Liver (tissue), 9 donors: ENCODE data around the gene ACO2. TPM values are rescaled to one million over a fixed set of nuclear protein-coding genes. Genes with fewer than 3 reads are reported as not detected.
A peak's percentile ranks its signal among the peaks of the same experiment; 100 is the strongest.

Experiments used
- DNase-seq: peaks from one replicate; pipeline ENCODE4 v3.0.0-alpha.2; 2017; ENCODE audit warnings: low spot score
- H3K27ac ChIP-seq, 2 donors: one replicate each; pipeline ENCODE4 v1.7.0; 2013; ENCODE audit warnings: inconsistent platforms in 2 of 2, low read length in 2 of 2, control low read depth in 1 of 2, low read depth in 1 of 2, mild to moderate bottlenecking in 1 of 2
- H3K27me3 ChIP-seq, 4 donors: one replicate each; pipeline versions ENCODE4 v1.6.1 to v1.7.0; 2013; ENCODE audit warnings: low read length in 3 of 4, inconsistent platforms in 1 of 4, mild to moderate bottlenecking in 1 of 4, moderate library complexity in 1 of 4; ENCODE audit not compliant: control insufficient read depth in 4 of 4, insufficient read depth in 4 of 4
- H3K36me3 ChIP-seq, 4 donors: one replicate each; pipeline versions ENCODE4 v1.6.1 to v1.7.0; 2013; ENCODE audit warnings: low read length in 3 of 4, mild to moderate bottlenecking in 3 of 4, low read depth in 1 of 4, moderate library complexity in 1 of 4; ENCODE audit not compliant: control insufficient read depth in 4 of 4, insufficient read depth in 3 of 4
- H3K4me1 ChIP-seq, 4 donors: one replicate each; pipeline versions ENCODE4 v1.6.1 to v1.7.0; 2013; ENCODE audit warnings: low read length in 3 of 4, mild to moderate bottlenecking in 3 of 4, moderate library complexity in 1 of 4; ENCODE audit not compliant: control insufficient read depth in 4 of 4, insufficient read depth in 4 of 4
- H3K4me3 ChIP-seq, 3 donors: one replicate each; pipeline versions ENCODE4 v1.6.1 to v1.7.0; 2013; ENCODE audit warnings: low read length in 3 of 3, control low read depth in 1 of 3, low read depth in 1 of 3, mild to moderate bottlenecking in 1 of 3
- H3K9ac ChIP-seq, 2 donors: one replicate each; pipeline ENCODE4 v1.7.0; 2013; ENCODE audit warnings: low read length in 2 of 2, mild to moderate bottlenecking in 2 of 2, moderate library complexity in 2 of 2, control low read depth in 1 of 2, low read depth in 1 of 2
- H3K9me3 ChIP-seq, 4 donors: one replicate each; pipeline versions ENCODE4 v1.6.1 to v1.7.0; 2013; ENCODE audit warnings: low read length in 3 of 4; ENCODE audit not compliant: control insufficient read depth in 4 of 4
- ATF3 ChIP-seq: IDR thresholded peaks from 2 replicates; pipeline ENCODE4 v1.6.1; 2016; ENCODE audit warnings: antibody characterized with exemption
- CTCF ChIP-seq: fragments of 150-350 bp; IDR thresholded peaks from 2 replicates; pipeline ENCODE4 v1.5.1; 2017; ENCODE audit warnings: improper control_type of control experiment, low read depth, low read length; ENCODE audit not compliant: missing input control
- FOXA1 ChIP-seq: IDR thresholded peaks from 2 replicates; pipeline ENCODE4 v1.6.1; 2016; ENCODE audit warnings: antibody characterized with exemption
- FOXA2 ChIP-seq: IDR thresholded peaks from 2 replicates; pipeline ENCODE4 v1.6.1; 2016; ENCODE audit warnings: antibody characterized with exemption
- HNF4G ChIP-seq: IDR thresholded peaks from 2 replicates; pipeline ENCODE4 v1.6.1; 2016; ENCODE audit warnings: antibody characterized with exemption
- MAX ChIP-seq: IDR thresholded peaks from 2 replicates; pipeline ENCODE4 v1.6.1; 2016; ENCODE audit warnings: antibody characterized with exemption
- NR2F2 ChIP-seq: IDR thresholded peaks from 2 replicates; pipeline ENCODE4 v1.6.1; 2016; ENCODE audit warnings: antibody characterized with exemption
- RAD21 ChIP-seq, 2 donors: IDR thresholded peaks; 2 replicates each; pipeline ENCODE4 v1.6.1; 2016; ENCODE audit warnings: antibody characterized with exemption in 2 of 2, mild to moderate bottlenecking in 2 of 2
- REST ChIP-seq: IDR thresholded peaks from 2 replicates; pipeline ENCODE4 v1.6.1; 2016; ENCODE audit warnings: antibody characterized with exemption, mild to moderate bottlenecking
- RXRA ChIP-seq, 2 donors: IDR thresholded peaks; 2 replicates each; pipeline ENCODE4 v1.6.1; 2017 to 2018; ENCODE audit warnings: antibody characterized with exemption in 2 of 2, mild to moderate bottlenecking in 1 of 2
- TAF1 ChIP-seq: conservative IDR thresholded peaks from 2 replicates; pipeline ENCODE4 v1.6.1; 2016; ENCODE audit warnings: antibody characterized with exemption, mild to moderate bottlenecking
- YY1 ChIP-seq: IDR thresholded peaks from 2 replicates; pipeline ENCODE4 v1.6.1; 2016; ENCODE audit warnings: antibody characterized with exemption, mild to moderate bottlenecking
- ZBTB33 ChIP-seq: IDR thresholded peaks from 2 replicates; pipeline ENCODE4 v1.6.1; 2016; ENCODE audit warnings: antibody characterized with exemption
- WGBS: extraction: QIAGEN DNeasy Blood & Tissue Kit; methylation state at CpG from one replicate; pipeline ENCODE4 v1.1.7; 2013; 5-methylcytosine and 5-hydroxymethylcytosine counted together
- polyA plus RNA-seq, 2 donors: library from polyadenylated mRNA; stranded (reverse) in 1 of 2; unstranded in 1 of 2; fragments of 200-250 nt in 1 of 2; fragments of >200 nt in 1 of 2; fragmentation: Nextera tagmentation in 1 of 2; extraction: Ambion mirVana in 1 of 2; gene quantifications; one replicate each; pipeline versions ENCODE4 v1.2.1 to v1.2.3, GENCODE V29; 2013 to 2015
- total RNA-seq, 2 donors: library from RNA; depleted of rRNA; stranded (reverse); fragments of >200 nt; gene quantifications; one replicate each; pipeline ENCODE4 v1.2.3, GENCODE V29; 2014
- donor health status: healthy.
- donor health status: healthy.
- donor health status: healthy.
- donor health status: healthy.
- donor health status: healthy.

ACO2 gene
- total and polyA plus RNA-seq, 4 donors: 45.3 to 76.1 (median 68.9) TPM

GRCh38 chr22:41461901-41462300 lies 7.0 kb upstream of the ACO2 start:
- Histone ChIP-seq H3K4me1 (peaks cover 0 to 4% (median 2%) of the 10 kb centered on the region in 4 donors), H3K9ac (no peak overlapping the region), H3K36me3 (peaks cover 22 to 48% (median 42%) of the 10 kb centered on the region in 4 donors), H3K9me3 (no peaks in the 10 kb centered on the region), H3K4me3 (no peak overlapping the region), H3K27ac (no peak overlapping the region), H3K27me3 (no peaks in the 10 kb centered on the region)
- no peak for DNase-seq
- TF ChIP-seq HNF4G (no peak), NR2F2 (no peak), FOXA1 (no peak), CTCF (no peak), MAX (no peak), ZBTB33 (no peak), YY1 (no peak)
- WGBS: 96% methylated on average over 4 of the region's 4 CpGs

GRCh38 chr22:41469218-41469851 lies 418 bp downstream of the ACO2 start:
- H3K9me3 ChIP-seq: no peaks in the 10 kb centered on the region
- DNase-seq: no peak
- TF ChIP-seq YY1 (peak; percentile 93), NR2F2 (no peak), ATF3 (no peak), FOXA2 (peak; percentile 11)
- H3K27ac ChIP-seq: peak overlapping the region; percentile 87 to 97
- peaks cover 0 to 50% (median 46%) of the 10 kb centered on the region in 4 donors for H3K4me1 ChIP-seq
- peak overlapping the region; percentile 71 to 98 (median 96) for H3K4me3 ChIP-seq
- H3K9ac ChIP-seq: peak overlapping the region; percentile 68 to 86
- H3K27me3 ChIP-seq: no peaks in the 10 kb centered on the region
- peaks cover 12 to 22% (median 21%) of the 10 kb centered on the region in 4 donors for H3K36me3 ChIP-seq
- WGBS: under 1% methylated on average over 30 of the region's 30 CpGs

- 82% methylated on average over 2 of the region's 2 CpGs for WGBS
- no peaks in the 10 kb centered on the region for H3K9me3 ChIP-seq
- no peak overlapping the region for H3K4me3 ChIP-seq
- no peak for TF ChIP-seq YY1
- TF ChIP-seq RAD21 (IDR thresholded peaks at IDR 0.05): no peak
- TF ChIP-seq CTCF: no peak
- no peak for TF ChIP-seq TAF1
- TF ChIP-seq NR2F2: no peak
- no peak for TF ChIP-seq REST
- no peak for TF ChIP-seq RXRA (IDR thresholded peaks at IDR 0.05)
- H3K36me3 ChIP-seq: peaks cover 8 to 12% (median 11%) of the 10 kb centered on the region in 4 donors
- H3K27ac ChIP-seq: no peak overlapping the region
- no peak for DNase-seq
- no peak overlapping the region for H3K9ac ChIP-seq
- H3K27me3 ChIP-seq: no peaks in the 10 kb centered on the region
- peaks cover 2 to 61% (median 56%) of the 10 kb centered on the region in 4 donors for H3K4me1 ChIP-seq
Measured at GRCh38 chr22:41470886-41471285, 2.0 kb downstream of the ACO2 start.
